Ascending aorta (tissue), 2 donors: ENCODE measurements around the gene PTGES. TPM values are rescaled to one million over a fixed set of nuclear protein-coding genes. Genes with fewer than 3 reads are reported as not detected.

ENCODE experiments used
- DNase-seq, 2 donors: peaks; one replicate each; pipeline ENCODE4 v3.0.0-alpha.2; 2019; ENCODE audit warnings: low spot score in 2 of 2
- H3K27ac ChIP-seq, 2 donors: fragments of 200-600 bp; sonication (generic); one replicate each; pipeline ENCODE4 v1.5.1; 2016 to 2017; ENCODE audit warnings: mild to moderate bottlenecking in 1 of 2
- H3K27me3 ChIP-seq: fragments of 200-600 bp; sonication (generic); one replicate; pipeline ENCODE4 v1.5.1; 2017
- H3K36me3 ChIP-seq, 2 donors: fragments of 200-600 bp; sonication (generic); one replicate each; pipeline ENCODE4 v1.5.1; 2016
- H3K4me1 ChIP-seq, 2 donors: fragments of 200-600 bp; sonication (generic); one replicate each; pipeline ENCODE4 v1.5.1; 2016 to 2017; ENCODE audit warnings: mild to moderate bottlenecking in 1 of 2
- H3K4me3 ChIP-seq, 2 donors: fragments of 200-600 bp; sonication (generic); one replicate each; pipeline ENCODE4 v1.5.1; 2016 to 2017; ENCODE audit warnings: mild to moderate bottlenecking in 1 of 2
- H3K9me3 ChIP-seq, 2 donors: fragments of 200-600 bp; sonication (generic); one replicate each; pipeline ENCODE4 v1.5.1; 2016
- intact Hi-C: fragments of 100-400 bp; cut with DNase I; formaldehyde crosslinking; loops from one replicate; pipeline ENCODE4 v1.15.1; 2023
- total RNA-seq: library from RNA; depleted of rRNA; stranded (reverse); fragments of >200 nt; gene quantifications from one replicate; pipeline ENCODE4 v1.1.0, GENCODE V29; 2016
- TF ChIP-seq, protein P1 (sequence below), 3 experiments: fragments of 200-600 bp in 2 of 3; fragments of 450-650 bp in 1 of 3; sonication (generic) in 2 of 3; IDR thresholded peaks; one replicate each; pipeline ENCODE4 v1.5.1; 2016 to 2019; ENCODE audit warnings: antibody characterized with exemption in 3 of 3, mild to moderate bottlenecking in 1 of 3, moderate library complexity in 1 of 3

Gene PTGES
- total RNA-seq, 1 donor from 2014 or later, result 8.9 TPM

DNA sequence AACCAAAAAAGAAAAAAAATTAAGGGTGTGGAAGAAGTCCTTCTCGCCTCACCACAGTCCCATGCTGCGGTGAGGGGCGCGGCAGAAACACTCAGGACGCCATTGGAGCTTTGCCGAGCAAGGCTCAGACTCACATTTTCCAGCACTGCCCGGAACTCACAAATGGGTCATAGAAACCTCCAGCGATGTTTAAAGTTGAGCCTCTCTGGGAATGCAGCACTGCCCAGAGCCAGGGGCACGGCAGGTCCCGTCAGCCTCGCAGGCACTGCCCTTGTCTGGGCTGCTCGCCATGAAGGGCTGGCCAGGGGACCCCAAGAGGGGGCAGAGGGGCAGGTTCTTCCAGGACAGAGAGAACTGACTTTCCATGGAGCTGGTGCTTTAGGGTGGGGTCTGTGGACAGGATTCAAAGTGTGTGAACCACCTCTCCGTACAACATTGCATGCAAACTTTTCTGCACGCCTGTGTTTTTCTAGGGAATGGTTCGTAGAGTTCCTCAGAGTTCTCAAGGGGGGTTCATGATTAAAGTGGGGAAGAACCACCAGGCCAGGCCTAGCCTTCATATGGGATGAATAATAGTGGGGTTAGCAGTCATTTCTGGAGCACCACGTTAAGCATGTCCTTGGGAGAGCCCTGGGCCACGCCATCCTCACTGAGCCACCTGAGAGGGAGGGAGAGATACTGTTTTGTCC, 49.0 kb downstream of the PTGES start:
- TF ChIP-seq, protein P1, sequence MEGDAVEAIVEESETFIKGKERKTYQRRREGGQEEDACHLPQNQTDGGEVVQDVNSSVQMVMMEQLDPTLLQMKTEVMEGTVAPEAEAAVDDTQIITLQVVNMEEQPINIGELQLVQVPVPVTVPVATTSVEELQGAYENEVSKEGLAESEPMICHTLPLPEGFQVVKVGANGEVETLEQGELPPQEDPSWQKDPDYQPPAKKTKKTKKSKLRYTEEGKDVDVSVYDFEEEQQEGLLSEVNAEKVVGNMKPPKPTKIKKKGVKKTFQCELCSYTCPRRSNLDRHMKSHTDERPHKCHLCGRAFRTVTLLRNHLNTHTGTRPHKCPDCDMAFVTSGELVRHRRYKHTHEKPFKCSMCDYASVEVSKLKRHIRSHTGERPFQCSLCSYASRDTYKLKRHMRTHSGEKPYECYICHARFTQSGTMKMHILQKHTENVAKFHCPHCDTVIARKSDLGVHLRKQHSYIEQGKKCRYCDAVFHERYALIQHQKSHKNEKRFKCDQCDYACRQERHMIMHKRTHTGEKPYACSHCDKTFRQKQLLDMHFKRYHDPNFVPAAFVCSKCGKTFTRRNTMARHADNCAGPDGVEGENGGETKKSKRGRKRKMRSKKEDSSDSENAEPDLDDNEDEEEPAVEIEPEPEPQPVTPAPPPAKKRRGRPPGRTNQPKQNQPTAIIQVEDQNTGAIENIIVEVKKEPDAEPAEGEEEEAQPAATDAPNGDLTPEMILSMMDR (IDR thresholded peaks at IDR 0.05), result no peak
- DNase-seq, result peak; percentile 31 to 91
- Histone ChIP-seq H3K4me3 (peak overlapping the region in 1 of 2 donors; percentile 36), H3K27me3 (no peaks in the 10 kb centered on the region), H3K36me3 (no peaks in the 10 kb centered on the region), H3K9me3 (no peaks in the 10 kb centered on the region), H3K27ac (peak overlapping the region; percentile 95 to 97), H3K4me1 (peaks cover 17 to 37% of the 10 kb centered on the region in 2 donors)
- intact Hi-C loops, result loop anchor here (1.0 to 5.0 kb wide), 2 partner anchors 8 to 222 kb away; no protein-coding TSS in a partner anchor

DNA sequence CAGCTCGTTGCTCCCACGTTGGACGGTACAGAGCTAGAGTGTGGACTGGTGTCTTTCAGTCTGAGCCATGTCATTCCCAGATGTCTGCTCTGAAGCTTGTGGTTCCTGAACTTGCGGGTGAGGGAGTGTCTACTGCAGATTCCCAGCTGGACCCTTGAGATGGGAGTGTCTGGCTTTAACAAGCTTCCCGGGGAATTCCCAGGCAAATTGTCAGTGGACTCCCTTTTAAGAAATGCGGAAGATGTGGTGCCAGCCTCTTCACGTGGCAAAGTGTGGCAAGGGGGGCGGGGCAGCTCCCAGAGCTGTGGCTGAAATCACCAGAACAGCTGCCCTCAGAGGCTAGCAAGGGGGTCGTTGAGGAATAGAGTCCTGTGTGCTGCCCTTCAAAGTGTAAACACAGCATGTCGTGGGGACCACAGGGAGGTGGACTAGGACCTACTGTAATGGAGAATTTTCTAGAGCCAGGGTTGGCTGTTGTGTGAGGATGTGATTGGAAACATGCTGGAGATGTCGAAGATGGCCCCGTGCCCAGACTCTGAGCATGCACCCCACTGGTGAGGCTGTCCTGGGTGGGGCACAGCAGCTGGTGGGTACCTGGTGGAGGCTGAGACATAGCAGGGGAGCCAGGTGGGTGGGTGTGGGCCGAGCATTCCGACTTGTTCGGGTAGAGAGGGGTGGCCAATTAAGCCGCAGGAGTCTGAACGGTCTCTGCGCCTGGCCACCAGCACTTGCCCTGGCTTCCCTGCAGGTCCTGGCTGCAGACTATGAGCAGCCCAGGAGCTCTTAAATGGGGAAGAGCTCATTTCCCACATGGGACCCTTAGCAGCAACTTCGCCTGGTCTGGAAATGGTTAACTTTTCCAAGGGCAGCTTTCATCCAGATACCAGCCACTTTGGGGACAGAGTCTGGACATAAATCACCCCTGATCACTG, 50.0 kb downstream of the PTGES start:
- intact Hi-C loops, result loop anchor here (5.0 kb wide), 1 partner anchor 221 kb away; no protein-coding TSS in a partner anchor
- TF ChIP-seq, protein P1 (IDR thresholded peaks at IDR 0.05), result no peak
- Histone ChIP-seq H3K27ac (peak overlapping the region; percentile 95 to 97), H3K4me3 (peak overlapping the region in 1 of 2 donors; percentile 36), H3K9me3 (no peaks in the 10 kb centered on the region), H3K36me3 (no peaks in the 10 kb centered on the region), H3K27me3 (no peaks in the 10 kb centered on the region), H3K4me1 (peaks cover 19 to 40% of the 10 kb centered on the region in 2 donors)
- peak in 1 of 2 donors; percentile 85 for DNase-seq

DNA sequence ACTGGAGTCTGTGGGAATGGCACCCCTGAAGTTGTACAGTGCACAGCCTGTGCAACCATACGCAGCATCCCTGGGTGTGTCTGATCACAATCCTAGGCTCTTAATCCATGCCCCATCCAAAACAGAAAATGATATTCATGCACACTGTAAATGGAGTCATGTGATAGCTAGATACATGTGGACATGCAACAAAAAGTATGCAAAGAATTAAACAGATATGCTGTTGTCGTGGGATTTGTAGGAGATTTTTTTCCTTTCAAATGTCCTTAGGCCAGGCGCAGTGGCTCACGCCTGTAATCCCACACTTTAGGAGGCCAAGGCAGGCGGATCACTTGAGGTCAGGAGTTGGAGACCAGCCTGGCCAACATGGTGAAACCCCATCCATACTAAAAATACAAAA, 51.3 kb downstream of the PTGES start:
- H3K27ac ChIP-seq, result peak overlapping the region; percentile 95 to 97
- intact Hi-C loops, result loop anchor here (5.0 kb wide), 1 partner anchor 219 kb away; no protein-coding TSS in a partner anchor
- peaks cover 23 to 45% of the 10 kb centered on the region in 2 donors for H3K4me1 ChIP-seq

DNA sequence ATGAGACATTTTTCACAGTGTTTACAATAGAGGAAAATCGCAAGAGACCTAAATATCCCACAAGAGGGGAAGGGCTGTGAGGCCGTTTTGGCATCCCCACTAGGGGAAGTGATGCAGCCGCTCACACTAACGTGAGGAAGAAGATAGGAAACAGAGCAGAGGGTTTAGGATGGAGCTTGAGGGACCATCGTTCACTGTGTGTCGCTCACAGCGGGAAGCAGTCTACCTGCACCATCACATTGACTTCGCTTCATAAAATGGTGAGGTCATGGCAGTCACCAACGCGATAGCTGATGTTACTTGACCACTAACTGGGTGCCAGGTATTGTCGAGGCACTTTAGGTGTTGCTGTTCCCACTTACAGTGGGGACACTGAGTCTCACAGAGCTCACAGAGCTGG, 51.8 kb downstream of the PTGES start:
- intact Hi-C loops, result loop anchor here (5.0 kb wide), 1 partner anchor 219 kb away; no protein-coding TSS in a partner anchor

More for the DNA sequence above, 51.3 kb downstream of the PTGES start:
- H3K36me3 ChIP-seq, result no peaks in the 10 kb centered on the region
- TF ChIP-seq, protein P1 (IDR thresholded peaks at IDR 0.05), result no peak
- no peak for DNase-seq
- H3K9me3 ChIP-seq, result no peaks in the 10 kb centered on the region
- H3K4me3 ChIP-seq, result no peak overlapping the region
- no peaks in the 10 kb centered on the region for H3K27me3 ChIP-seq

DNA sequence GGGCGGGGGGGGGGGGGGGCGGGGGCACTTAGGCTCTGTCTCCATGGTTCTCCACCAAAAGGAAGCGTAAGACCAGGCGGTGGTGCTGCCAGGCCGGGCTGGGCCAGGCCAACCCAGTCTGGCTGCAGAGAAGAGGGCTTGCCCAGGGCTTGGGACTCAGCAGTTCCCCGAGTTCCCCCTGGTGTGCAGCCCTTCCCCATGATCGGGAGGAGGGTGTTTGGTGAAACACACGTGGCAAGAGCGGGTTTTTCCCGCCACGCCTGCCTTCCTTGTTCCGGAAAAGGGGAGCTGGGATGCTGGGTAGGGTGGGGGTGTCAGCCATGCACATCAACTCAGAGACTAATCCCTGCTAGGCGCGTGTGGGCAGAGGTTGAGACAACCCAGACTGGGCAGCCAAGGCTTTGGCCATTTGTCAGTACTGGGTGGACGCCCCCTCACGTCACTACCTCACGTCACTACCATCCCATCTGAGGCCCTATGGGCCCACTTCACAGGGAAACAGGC, 54.5 kb downstream of the PTGES start:
- Histone ChIP-seq H3K4me3 (peak overlapping the region; percentile 47 to 51), H3K36me3 (no peaks in the 10 kb centered on the region), H3K27ac (peak overlapping the region; percentile 94 to 97), H3K4me1 (peaks cover 36 to 56% of the 10 kb centered on the region in 2 donors), H3K9me3 (no peaks in the 10 kb centered on the region), H3K27me3 (no peaks in the 10 kb centered on the region)
- TF ChIP-seq, protein P1 (IDR thresholded peaks at IDR 0.05), result no peak
- peak; percentile 63 to 91 for DNase-seq
- intact Hi-C loops, result loop anchor here (2.0 kb wide), 1 partner anchor 16 kb away; no protein-coding TSS in a partner anchor

More for the DNA sequence above, 51.8 kb downstream of the PTGES start:
- H3K9me3 ChIP-seq, result no peaks in the 10 kb centered on the region
- H3K27ac ChIP-seq, result peak overlapping the region; percentile 95 to 97
- TF ChIP-seq, protein P1 (IDR thresholded peaks at IDR 0.05), result no peak
- no peaks in the 10 kb centered on the region for H3K36me3 ChIP-seq
- H3K4me1 ChIP-seq, result peaks cover 27 to 50% of the 10 kb centered on the region in 2 donors
- no peak overlapping the region for H3K4me3 ChIP-seq
- DNase-seq, result no peak
- no peaks in the 10 kb centered on the region for H3K27me3 ChIP-seq
